ENCODE results near the gene TPX2. TPM values are rescaled to one million over a fixed set of nuclear protein-coding genes. Genes with fewer than 3 reads are reported as not detected.
"Not testable (repeated sequence)": the region's sequence is repeated elsewhere in the genome, so short reads cannot be mapped to it uniquely, and the experiment has no call there.

TPX2 gene
- total and polyA plus RNA-seq, 2 experiments from 2014 or later = 37.7 to 39.6 TPM

- Histone ChIP-seq H2AFZ (no peak overlapping the region), H3K4me3 (no peak overlapping the region), H3F3A (ENCODE audit: insufficient read depth) (peaks cover 30% of the 10 kb centered on the region), H3K27me3 (replicated peaks; ENCODE audit: insufficient read depth) (no peaks in the 10 kb centered on the region), H4K20me1 (ENCODE audit: insufficient read depth) (no peaks in the 10 kb centered on the region), H3K79me2 (ENCODE audit: insufficient read depth) (no peaks in the 10 kb centered on the region), H3K4me2 (ENCODE audit: unreplicated experiment) (no peak overlapping the region), H3K9me3 (ENCODE audit: low read depth) (no peaks in the 10 kb centered on the region), H3K9ac (no peak overlapping the region), H3K9me2 (ENCODE audit: insufficient read depth) (no peaks in the 10 kb centered on the region), H3K27ac (peak overlapping the region; percentile 38), H3K4me1 (ENCODE audit: insufficient read depth) (peaks cover 19% of the 10 kb centered on the region), H3K36me3 (ENCODE audit: low read depth) (no peaks in the 10 kb centered on the region)
- 84 to 89% methylated on average over 3 of the region's 3 CpGs for WGBS, 2 experiments (ENCODE audit: low coverage in 1 of 2, low lambda C conversion rate in 2 of 2, missing lambda C conversion rate in 2 of 2)
- in situ Hi-C loops (cut with MboI) = no loop called here
- TF ChIP-seq EZH2 (IDR thresholded peaks at IDR 0.05; ENCODE audit: insufficient read depth, poor library complexity, severe bottlenecking) = no peak
- TF ChIP-seq EZH2phosphoT487 (IDR thresholded peaks at IDR 0.05; ENCODE audit: insufficient read depth, low read depth) = no peak
- DNase-seq = no peak
Measured at GRCh38 chr20:31809661-31810060, 70.6 kb downstream of the TPX2 start.

GRCh38 chr20:31811198-31811597 lies 72.1 kb downstream of the TPX2 start:
- Histone ChIP-seq H3K9me2 (ENCODE audit: insufficient read depth) (no peaks in the 10 kb centered on the region), H2AFZ (no peak overlapping the region), H3K9ac (peak overlapping the region; percentile 37; the same call in 1 of the 2 replicates), H3K4me1 (ENCODE audit: insufficient read depth) (peaks cover 19% of the 10 kb centered on the region), H3K4me3 (no peak overlapping the region), H3K79me2 (ENCODE audit: insufficient read depth) (no peaks in the 10 kb centered on the region), H3K4me2 (ENCODE audit: unreplicated experiment) (no peak overlapping the region), H3K36me3 (ENCODE audit: low read depth) (no peaks in the 10 kb centered on the region), H3F3A (ENCODE audit: insufficient read depth) (peaks cover 30% of the 10 kb centered on the region), H3K9me3 (ENCODE audit: low read depth) (no peaks in the 10 kb centered on the region), H3K27me3 (replicated peaks; ENCODE audit: insufficient read depth) (no peaks in the 10 kb centered on the region), H3K27ac (no peak overlapping the region), H4K20me1 (ENCODE audit: insufficient read depth) (no peaks in the 10 kb centered on the region)
- 97 to 99% methylated on average over 4 of the region's 4 CpGs for WGBS, 2 experiments (ENCODE audit: low coverage in 1 of 2, low lambda C conversion rate in 2 of 2, missing lambda C conversion rate in 2 of 2)
- TF ChIP-seq EZH2phosphoT487 (IDR thresholded peaks at IDR 0.05; ENCODE audit: insufficient read depth, low read depth) = no peak
- TF ChIP-seq EZH2 (IDR thresholded peaks at IDR 0.05; ENCODE audit: insufficient read depth, poor library complexity, severe bottlenecking) = no peak
- no peak for DNase-seq
- in situ Hi-C loops (cut with MboI) = no loop called here

GRCh38 chr20:31811796-31812728 lies 73.0 kb downstream of the TPX2 start:
- Histone ChIP-seq H3K27me3 (replicated peaks; ENCODE audit: insufficient read depth) (no peaks in the 10 kb centered on the region), H3K4me3 (no peak overlapping the region), H4K20me1 (ENCODE audit: insufficient read depth) (no peaks in the 10 kb centered on the region), H3K79me2 (ENCODE audit: insufficient read depth) (no peaks in the 10 kb centered on the region), H3K27ac (no peak overlapping the region), H3K36me3 (ENCODE audit: low read depth) (no peaks in the 10 kb centered on the region), H3K4me1 (ENCODE audit: insufficient read depth) (peaks cover 19% of the 10 kb centered on the region), H3K4me2 (ENCODE audit: unreplicated experiment) (no peak overlapping the region), H3K9me2 (ENCODE audit: insufficient read depth) (no peaks in the 10 kb centered on the region), H3F3A (ENCODE audit: insufficient read depth) (peaks cover 30% of the 10 kb centered on the region), H2AFZ (no peak overlapping the region), H3K9me3 (ENCODE audit: low read depth) (no peaks in the 10 kb centered on the region), H3K9ac (no peak overlapping the region)
- in situ Hi-C loops (cut with MboI) = no loop called here
- WGBS, 2 experiments (ENCODE audit: low coverage in 1 of 2, low lambda C conversion rate in 2 of 2, missing lambda C conversion rate in 2 of 2) = 81 to 82% methylated on average over 15 of the region's 15 CpGs
- no peak for TF ChIP-seq EZH2phosphoT487 (IDR thresholded peaks at IDR 0.05; ENCODE audit: insufficient read depth, low read depth)
- no peak for TF ChIP-seq EZH2 (IDR thresholded peaks at IDR 0.05; ENCODE audit: insufficient read depth, poor library complexity, severe bottlenecking)
- DNase-seq = peak; percentile 43

GRCh38 chr20:31813611-31814010 lies 74.5 kb downstream of the TPX2 start:
- Histone ChIP-seq H3K9me2 (ENCODE audit: insufficient read depth) (no peaks in the 10 kb centered on the region), H3K27ac (no peak overlapping the region), H3K36me3 (ENCODE audit: low read depth) (no peaks in the 10 kb centered on the region), H3K27me3 (replicated peaks; ENCODE audit: insufficient read depth) (no peaks in the 10 kb centered on the region), H3K4me2 (ENCODE audit: unreplicated experiment) (no peak overlapping the region), H2AFZ (no peak overlapping the region), H3K9me3 (ENCODE audit: low read depth) (no peaks in the 10 kb centered on the region), H3K4me1 (ENCODE audit: insufficient read depth) (peaks cover 19% of the 10 kb centered on the region), H3K79me2 (ENCODE audit: insufficient read depth) (no peaks in the 10 kb centered on the region), H3K4me3 (no peak overlapping the region), H4K20me1 (ENCODE audit: insufficient read depth) (no peaks in the 10 kb centered on the region), H3K9ac (no peak overlapping the region), H3F3A (ENCODE audit: insufficient read depth) (peaks cover 27% of the 10 kb centered on the region)
- no peak for DNase-seq
- no peak for TF ChIP-seq EZH2 (IDR thresholded peaks at IDR 0.05; ENCODE audit: insufficient read depth, poor library complexity, severe bottlenecking)
- TF ChIP-seq EZH2phosphoT487 (IDR thresholded peaks at IDR 0.05; ENCODE audit: insufficient read depth, low read depth) = no peak
- in situ Hi-C loops (cut with MboI) = no loop called here

GRCh38 chr20:31814142-31814541 lies 75.1 kb downstream of the TPX2 start:
- in situ Hi-C loops (cut with MboI) = not testable (repeated sequence)
- 80 to 85% methylated on average over 7 of the region's 7 CpGs for WGBS, 2 experiments (ENCODE audit: low coverage in 1 of 2, low lambda C conversion rate in 2 of 2, missing lambda C conversion rate in 2 of 2)

More at GRCh38 chr20:31814142-31814541, 75.1 kb downstream of the TPX2 start:
- not testable (repeated sequence) for H3K4me3 ChIP-seq; H3K36me3 ChIP-seq (ENCODE audit: low read depth); H3K9me2 ChIP-seq (ENCODE audit: insufficient read depth); DNase-seq; H2AFZ ChIP-seq; H3K79me2 ChIP-seq (ENCODE audit: insufficient read depth); H3K27me3 ChIP-seq (replicated peaks; ENCODE audit: insufficient read depth); H4K20me1 ChIP-seq (ENCODE audit: insufficient read depth); H3K4me2 ChIP-seq (ENCODE audit: unreplicated experiment); H3K9me3 ChIP-seq (ENCODE audit: low read depth); H3K27ac ChIP-seq; H3K9ac ChIP-seq
- H3K4me1 ChIP-seq (ENCODE audit: insufficient read depth) = peaks cover 19% of the 10 kb centered on the region
- peaks cover 22% of the 10 kb centered on the region for H3F3A ChIP-seq (ENCODE audit: insufficient read depth)
